ENCODE results near the gene HMGB2.

DNA sequence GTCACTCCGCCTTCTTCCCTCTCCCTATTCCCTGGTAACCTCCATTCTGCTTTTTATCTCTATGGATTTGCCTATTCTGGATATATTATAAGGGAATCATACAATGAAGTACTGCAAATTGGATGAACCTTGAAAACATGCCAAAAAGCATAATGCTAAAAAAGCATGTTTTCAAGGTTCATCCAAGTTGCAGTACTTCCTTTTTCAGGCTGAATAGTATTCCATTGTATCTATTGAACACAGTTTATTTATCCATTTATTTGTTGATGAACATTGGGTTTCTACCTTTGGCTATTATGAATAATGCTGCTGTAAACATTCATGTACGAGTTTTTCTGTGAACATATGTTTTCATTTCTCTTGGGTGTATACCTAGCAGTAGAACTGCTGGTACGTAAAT lies 45.8 kb upstream of the HMGB2 start:
- no peak for TF ChIP-seq POLR2AphosphoS5 (IDR thresholded peaks at IDR 0.05; ENCODE audit: low read depth, low read length)
- no peak for TF ChIP-seq POLR2A (IDR thresholded peaks at IDR 0.05; ENCODE audit: low read depth, low read length)

All from GM12891 (cell line).